DND-41 (cell line): Measurements from ENCODE around the gene NT5E.

Source experiments
- ATAC-seq: fragments of 200-7000 bp; cut with Tn5 transposase; 3 replicates; pipeline ENCODE4 v1.9.1; 2021; ENCODE audit warnings: low read depth; ENCODE audit not compliant: insufficient read depth
- DNase-seq: peaks from one replicate; pipeline ENCODE4 v3.0.0-alpha.2; 2020
- H2AFZ ChIP-seq: 2 replicates; pipeline ENCODE4 v1.6.0; 2012; ENCODE audit warnings: low read depth, low read length
- H3K27ac ChIP-seq: 2 replicates; pipeline ENCODE4 v1.5.1; 2012; ENCODE audit warnings: low read length, inconsistent platforms
- H3K27me3 ChIP-seq: fragments of 200-600 bp; sonication (generic); 2 replicates; pipeline ENCODE4 v1.6.0; 2012; ENCODE audit warnings: low read length, mild to moderate bottlenecking, inconsistent platforms; ENCODE audit not compliant: insufficient read depth, poor library complexity
- H3K36me3 ChIP-seq: 2 replicates; pipeline ENCODE4 v1.5.1; 2012; ENCODE audit warnings: low read length, inconsistent platforms; ENCODE audit not compliant: insufficient read depth
- H3K4me1 ChIP-seq: 2 replicates; pipeline ENCODE4 v1.5.1; 2012; ENCODE audit warnings: mild to moderate bottlenecking, low read length; ENCODE audit not compliant: insufficient read depth
- H3K4me2 ChIP-seq: 2 replicates; pipeline ENCODE4 v1.6.0; 2012; ENCODE audit warnings: mild to moderate bottlenecking, moderate library complexity, low read length, inconsistent platforms; ENCODE audit not compliant: insufficient read depth
- H3K4me3 ChIP-seq, 2 experiments: fragments of 200-600 bp in 1 of 2; shearing (Covaris generic) in 1 of 2; 2 replicates each; pipeline ENCODE4 v1.5.1; 2012 to 2016; ENCODE audit warnings: inconsistent platforms in 2 of 2, low read length in 2 of 2, mild to moderate bottlenecking in 2 of 2, low read depth in 1 of 2, moderate library complexity in 1 of 2
- H3K79me2 ChIP-seq: 2 replicates; pipeline ENCODE4 v1.6.0; 2012; ENCODE audit warnings: low read length, inconsistent platforms; ENCODE audit not compliant: insufficient read depth
- H3K9ac ChIP-seq: 2 replicates; pipeline ENCODE4 v1.6.0; 2012; ENCODE audit warnings: low read depth, mild to moderate bottlenecking, inconsistent platforms, low read length, moderate library complexity
- H3K9me3 ChIP-seq: 2 replicates; pipeline ENCODE4 v1.5.1; 2012; ENCODE audit warnings: low read length, moderate library complexity, mild to moderate bottlenecking, inconsistent platforms; ENCODE audit not compliant: insufficient read depth, severe bottlenecking
- H4K20me1 ChIP-seq: 2 replicates; pipeline ENCODE4 v1.6.0; 2012; ENCODE audit warnings: low read length; ENCODE audit not compliant: insufficient read depth
- EZH2 ChIP-seq: IDR thresholded peaks from 3 replicates; pipeline ENCODE4 v1.6.1; 2012; ENCODE audit warnings: borderline replicate concordance, low read depth, mild to moderate bottlenecking, moderate library complexity, low read length, inconsistent platforms; ENCODE audit not compliant: severe bottlenecking
- TF ChIP-seq, protein P1 (sequence below): IDR thresholded peaks from 2 replicates; pipeline ENCODE4 v1.5.1; 2012; ENCODE audit warnings: borderline replicate concordance, low read length, moderate library complexity, mild to moderate bottlenecking; ENCODE audit not compliant: poor library complexity, severe bottlenecking; ENCODE audit errors: extremely low read depth

The NT5E gene

DNA sequence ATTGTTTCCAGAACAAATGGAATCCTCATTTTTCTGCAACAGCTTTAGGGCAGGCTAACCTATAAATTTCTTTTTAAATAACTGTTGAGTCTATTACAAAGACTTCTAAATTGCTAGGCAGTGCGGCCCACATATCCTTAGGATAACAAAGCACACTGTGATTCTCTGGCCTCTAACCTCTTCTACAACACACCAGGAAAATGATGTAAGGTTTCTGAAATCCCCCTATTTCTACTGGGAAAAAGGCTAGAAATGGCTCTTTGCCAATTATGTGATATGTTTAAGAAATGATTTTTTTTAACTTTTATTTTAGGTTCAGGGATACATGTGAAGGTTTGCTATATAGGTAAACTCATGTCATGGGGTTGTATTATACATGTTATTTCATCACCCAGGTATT is 17.3 kb upstream of the NT5E start:
- Histone ChIP-seq H3K36me3 (no peaks in the 10 kb centered on the region), H3K4me1 (no peaks in the 10 kb centered on the region), H3K27ac (no peak overlapping the region), H2AFZ (no peak overlapping the region), H3K27me3 (no peaks in the 10 kb centered on the region), H3K9me3 (no peaks in the 10 kb centered on the region), H4K20me1 (no peaks in the 10 kb centered on the region), H3K4me2 (no peak overlapping the region), H3K9ac (no peak overlapping the region), H3K79me2 (no peaks in the 10 kb centered on the region), H3K4me3 (no peak overlapping the region)
- ATAC-seq, result no peak
- DNase-seq, result no peak
- TF ChIP-seq EZH2, result no peak
- TF ChIP-seq, protein P1, sequence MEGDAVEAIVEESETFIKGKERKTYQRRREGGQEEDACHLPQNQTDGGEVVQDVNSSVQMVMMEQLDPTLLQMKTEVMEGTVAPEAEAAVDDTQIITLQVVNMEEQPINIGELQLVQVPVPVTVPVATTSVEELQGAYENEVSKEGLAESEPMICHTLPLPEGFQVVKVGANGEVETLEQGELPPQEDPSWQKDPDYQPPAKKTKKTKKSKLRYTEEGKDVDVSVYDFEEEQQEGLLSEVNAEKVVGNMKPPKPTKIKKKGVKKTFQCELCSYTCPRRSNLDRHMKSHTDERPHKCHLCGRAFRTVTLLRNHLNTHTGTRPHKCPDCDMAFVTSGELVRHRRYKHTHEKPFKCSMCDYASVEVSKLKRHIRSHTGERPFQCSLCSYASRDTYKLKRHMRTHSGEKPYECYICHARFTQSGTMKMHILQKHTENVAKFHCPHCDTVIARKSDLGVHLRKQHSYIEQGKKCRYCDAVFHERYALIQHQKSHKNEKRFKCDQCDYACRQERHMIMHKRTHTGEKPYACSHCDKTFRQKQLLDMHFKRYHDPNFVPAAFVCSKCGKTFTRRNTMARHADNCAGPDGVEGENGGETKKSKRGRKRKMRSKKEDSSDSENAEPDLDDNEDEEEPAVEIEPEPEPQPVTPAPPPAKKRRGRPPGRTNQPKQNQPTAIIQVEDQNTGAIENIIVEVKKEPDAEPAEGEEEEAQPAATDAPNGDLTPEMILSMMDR, result no peak

DNA sequence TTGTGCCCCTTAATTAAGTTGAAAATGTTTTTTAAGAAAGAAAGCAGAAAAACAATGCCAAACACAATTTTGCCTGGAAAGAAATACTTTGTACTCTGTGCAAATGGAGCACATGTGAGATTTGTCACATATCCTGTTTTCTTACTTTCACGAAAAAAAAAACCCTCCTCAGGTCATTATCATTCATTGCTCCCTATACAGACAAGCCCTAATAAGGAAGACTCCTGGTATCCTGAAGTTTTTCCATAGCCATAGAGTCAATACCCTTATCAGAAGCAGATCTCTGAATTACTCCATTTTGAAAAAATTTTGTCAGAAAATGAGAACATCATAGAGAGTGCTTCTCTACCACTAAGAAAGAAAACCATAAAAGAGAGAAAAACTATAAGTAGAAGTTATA is 14.0 kb upstream of the NT5E start:
- Histone ChIP-seq H2AFZ (no peak overlapping the region), H3K4me3 (no peak overlapping the region), H3K27ac (no peak overlapping the region), H3K36me3 (no peaks in the 10 kb centered on the region), H3K4me2 (no peak overlapping the region), H3K4me1 (no peaks in the 10 kb centered on the region), H4K20me1 (no peaks in the 10 kb centered on the region), H3K9ac (no peak overlapping the region), H3K9me3 (no peaks in the 10 kb centered on the region), H3K27me3 (no peaks in the 10 kb centered on the region), H3K79me2 (no peaks in the 10 kb centered on the region)
- ATAC-seq (no peak), DNase-seq (no peak)
- no peak for TF ChIP-seq EZH2
- TF ChIP-seq, protein P1, result no peak

DNA sequence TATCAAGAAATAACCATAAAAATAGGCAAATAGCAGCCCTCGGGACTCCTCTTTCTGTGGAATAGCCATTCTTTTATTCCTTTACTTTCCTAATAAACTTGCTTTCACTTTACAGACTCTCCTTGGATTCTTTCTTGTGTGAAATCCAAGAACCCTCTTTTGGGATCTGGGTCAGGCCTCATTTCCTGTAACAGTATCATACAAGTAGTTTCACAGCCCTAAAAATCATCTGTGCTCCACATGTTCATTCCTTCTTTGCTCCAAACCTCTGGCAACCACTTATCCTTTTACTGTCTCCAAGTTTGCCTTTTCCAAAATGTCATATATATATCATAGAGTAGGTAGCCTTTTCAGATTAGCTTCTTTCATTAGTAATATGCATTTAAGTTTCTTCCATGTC is 13.5 kb upstream of the NT5E start:
- ATAC-seq (no peak), DNase-seq (no peak)
- Histone ChIP-seq H3K79me2 (no peaks in the 10 kb centered on the region), H3K9ac (no peak overlapping the region), H3K4me1 (no peaks in the 10 kb centered on the region), H3K36me3 (no peaks in the 10 kb centered on the region), H4K20me1 (no peaks in the 10 kb centered on the region), H3K4me2 (no peak overlapping the region), H2AFZ (no peak overlapping the region), H3K27me3 (no peaks in the 10 kb centered on the region), H3K4me3 (no peak overlapping the region), H3K9me3 (no peaks in the 10 kb centered on the region), H3K27ac (no peak overlapping the region)
- TF ChIP-seq, protein P1, result no peak
- no peak for TF ChIP-seq EZH2

DNA sequence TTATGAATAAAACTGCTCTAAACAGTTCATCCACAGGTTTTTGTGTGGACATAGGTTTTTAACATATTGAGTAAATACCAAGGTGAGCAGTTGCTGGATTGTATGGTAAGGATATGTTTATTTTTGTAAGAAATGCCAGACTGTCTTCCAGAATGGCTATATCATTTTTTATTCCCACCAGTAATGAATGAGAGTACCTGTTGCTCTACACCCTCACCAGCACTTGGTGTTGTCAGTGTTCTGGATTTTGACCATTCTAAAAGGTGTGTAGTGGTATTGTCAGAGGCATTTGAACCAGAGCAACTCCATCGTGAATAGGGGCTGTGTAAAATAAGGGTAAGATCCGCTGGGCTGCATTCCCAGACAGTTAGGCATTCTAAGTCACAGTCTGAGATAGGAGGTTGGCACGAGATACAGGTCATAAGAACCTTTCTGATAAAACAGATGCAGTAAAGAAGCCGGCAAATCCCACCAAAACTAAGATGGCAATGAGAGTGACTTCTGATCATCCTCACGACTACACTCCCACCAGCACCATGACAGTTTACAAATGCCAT is 12.9 kb upstream of the NT5E start:
- DNase-seq (no peak), ATAC-seq (no peak)
- no peak overlapping the region for H2AFZ ChIP-seq
- no peaks in the 10 kb centered on the region for H3K27me3 ChIP-seq
- H3K9me3 ChIP-seq, result no peaks in the 10 kb centered on the region
- no peaks in the 10 kb centered on the region for H3K4me1 ChIP-seq
- TF ChIP-seq, protein P1, result no peak
- TF ChIP-seq EZH2, result no peak
- no peaks in the 10 kb centered on the region for H4K20me1 ChIP-seq
- no peaks in the 10 kb centered on the region for H3K36me3 ChIP-seq
- no peak overlapping the region for H3K4me3 ChIP-seq
- no peak overlapping the region for H3K27ac ChIP-seq
- H3K4me2 ChIP-seq, result no peak overlapping the region
- H3K9ac ChIP-seq, result no peak overlapping the region
- H3K79me2 ChIP-seq, result no peaks in the 10 kb centered on the region
